Hepatocyte (in vitro differentiated cells): ENCODE measurements around the gene SH3BP1.

Source experiments
- EZH2 ChIP-seq: fragments of 200-600 bp; sonication (generic); IDR thresholded peaks from 2 replicates; pipeline ENCODE4 v1.6.1; 2016; ENCODE audit warnings: antibody characterized with exemption, mild to moderate bottlenecking, borderline replicate concordance
- EZH2phosphoT487 ChIP-seq: fragments of 200-600 bp; sonication (generic); IDR thresholded peaks from one replicate; pipeline ENCODE4 v1.6.1; 2018; ENCODE audit warnings: antibody characterized with exemption, mild to moderate bottlenecking, low read depth, moderate library complexity; ENCODE audit not compliant: unreplicated experiment, severe bottlenecking
- TF ChIP-seq, protein P1 (sequence below): fragments of 200-600 bp; sonication (generic); IDR thresholded peaks from 2 replicates; pipeline ENCODE4 v1.5.1; 2016; ENCODE audit warnings: antibody characterized with exemption, mild to moderate bottlenecking; ENCODE audit not compliant: poor library complexity

- TF ChIP-seq, protein P1, sequence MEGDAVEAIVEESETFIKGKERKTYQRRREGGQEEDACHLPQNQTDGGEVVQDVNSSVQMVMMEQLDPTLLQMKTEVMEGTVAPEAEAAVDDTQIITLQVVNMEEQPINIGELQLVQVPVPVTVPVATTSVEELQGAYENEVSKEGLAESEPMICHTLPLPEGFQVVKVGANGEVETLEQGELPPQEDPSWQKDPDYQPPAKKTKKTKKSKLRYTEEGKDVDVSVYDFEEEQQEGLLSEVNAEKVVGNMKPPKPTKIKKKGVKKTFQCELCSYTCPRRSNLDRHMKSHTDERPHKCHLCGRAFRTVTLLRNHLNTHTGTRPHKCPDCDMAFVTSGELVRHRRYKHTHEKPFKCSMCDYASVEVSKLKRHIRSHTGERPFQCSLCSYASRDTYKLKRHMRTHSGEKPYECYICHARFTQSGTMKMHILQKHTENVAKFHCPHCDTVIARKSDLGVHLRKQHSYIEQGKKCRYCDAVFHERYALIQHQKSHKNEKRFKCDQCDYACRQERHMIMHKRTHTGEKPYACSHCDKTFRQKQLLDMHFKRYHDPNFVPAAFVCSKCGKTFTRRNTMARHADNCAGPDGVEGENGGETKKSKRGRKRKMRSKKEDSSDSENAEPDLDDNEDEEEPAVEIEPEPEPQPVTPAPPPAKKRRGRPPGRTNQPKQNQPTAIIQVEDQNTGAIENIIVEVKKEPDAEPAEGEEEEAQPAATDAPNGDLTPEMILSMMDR = no peak
- TF ChIP-seq EZH2 (no peak), EZH2phosphoT487 (no peak)
Observed at GRCh38 chr22:37633089-37633624, 6.3 kb upstream of the SH3BP1 start.
